Dedifferentiated amniotic fluid mesenchymal stem cell (primary cell): Measurements from ENCODE around the gene PRKCH.

Experiments used
- DNase-seq: peaks from one replicate; pipeline ENCODE4 v3.0.0-alpha.2; 2016; ENCODE audit errors: extremely low spot score

PRKCH gene

DNA sequence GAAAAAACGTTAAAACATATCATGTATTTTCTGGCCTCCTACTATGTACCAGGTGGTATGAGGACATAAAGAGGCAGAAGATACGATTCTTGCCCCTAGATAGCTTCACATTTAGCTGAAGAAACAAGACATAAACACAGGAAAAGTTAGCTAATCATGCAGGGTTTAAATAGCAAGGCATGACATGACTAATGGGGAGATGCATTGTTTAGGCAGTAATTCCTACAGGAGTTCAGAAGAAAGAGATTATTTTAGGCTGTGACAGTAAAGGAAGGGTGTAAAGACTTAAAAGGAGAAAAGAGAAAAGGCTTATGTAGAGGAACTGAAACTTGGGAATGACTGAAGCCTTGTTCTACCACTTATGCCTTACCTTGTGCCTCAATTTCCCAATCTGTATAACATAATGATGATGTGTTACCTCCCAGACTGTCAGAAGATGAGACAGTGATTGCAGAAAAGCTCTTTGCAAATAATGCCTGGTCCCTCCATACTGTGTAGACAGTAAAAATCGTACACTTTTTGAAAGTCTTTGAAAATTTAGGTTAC lies 44.4 kb downstream of the PRKCH start:
- no peak for DNase-seq

DNA sequence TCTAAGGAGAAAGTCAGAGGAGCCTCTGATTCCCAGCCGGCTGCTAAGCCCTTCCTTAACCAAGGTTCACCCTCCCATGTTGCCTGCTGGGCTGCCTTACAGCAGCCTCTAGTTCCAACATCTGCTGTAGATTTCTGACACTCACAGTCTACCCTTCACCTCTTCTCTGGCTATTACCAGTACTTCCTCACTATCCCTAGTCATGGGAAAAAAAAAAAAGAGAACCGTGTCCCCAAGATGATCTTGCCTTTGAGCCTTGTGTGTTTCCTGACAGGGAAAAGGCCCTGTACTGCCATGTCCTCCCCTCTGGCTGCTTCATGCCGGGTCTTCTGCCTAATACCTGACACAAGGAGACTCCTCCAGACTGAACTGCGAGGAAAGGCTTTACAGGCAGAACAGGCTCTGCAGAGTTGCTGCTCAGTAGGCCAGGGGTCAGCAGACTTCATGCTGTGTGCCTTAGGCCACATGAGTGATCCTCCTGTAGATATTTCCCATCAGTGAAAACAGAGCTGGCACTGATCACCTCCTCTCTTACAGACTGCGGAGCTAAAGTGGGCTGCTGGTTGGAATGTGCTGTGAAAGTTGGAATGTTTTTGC lies 46.8 kb downstream of the PRKCH start:
- no peak for DNase-seq

DNA sequence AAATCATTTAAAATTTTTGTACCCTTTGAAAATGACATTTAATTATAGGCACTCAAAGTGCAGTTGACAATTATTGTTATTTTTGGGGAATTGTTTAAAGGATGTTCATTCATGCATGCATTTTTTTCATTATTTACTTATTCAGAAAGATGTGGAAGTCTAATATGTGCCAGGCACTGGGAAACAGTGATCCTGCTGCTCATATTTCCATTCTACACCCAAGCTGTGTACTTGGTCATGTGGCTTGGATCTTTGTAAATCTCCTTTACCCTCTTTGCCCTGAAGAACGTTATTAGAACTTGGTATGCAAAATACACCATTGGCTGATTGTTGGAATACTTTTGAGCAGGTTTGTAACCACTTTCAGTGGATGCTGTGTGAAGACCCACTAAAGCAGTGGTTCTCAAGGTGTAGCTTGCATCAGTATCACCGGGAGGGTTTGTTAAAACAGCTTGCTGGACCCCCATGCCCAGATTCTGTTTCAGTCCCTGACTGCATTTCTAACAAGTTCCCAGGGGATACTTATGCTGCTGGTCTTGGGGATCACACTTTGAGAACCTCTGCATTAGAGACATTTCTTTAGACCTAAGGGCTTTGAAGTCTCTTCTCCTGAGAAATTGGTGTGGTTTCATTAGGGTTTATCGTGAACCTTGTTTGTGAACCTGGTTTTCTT lies 47.5 kb downstream of the PRKCH start:
- no peak for DNase-seq

DNA sequence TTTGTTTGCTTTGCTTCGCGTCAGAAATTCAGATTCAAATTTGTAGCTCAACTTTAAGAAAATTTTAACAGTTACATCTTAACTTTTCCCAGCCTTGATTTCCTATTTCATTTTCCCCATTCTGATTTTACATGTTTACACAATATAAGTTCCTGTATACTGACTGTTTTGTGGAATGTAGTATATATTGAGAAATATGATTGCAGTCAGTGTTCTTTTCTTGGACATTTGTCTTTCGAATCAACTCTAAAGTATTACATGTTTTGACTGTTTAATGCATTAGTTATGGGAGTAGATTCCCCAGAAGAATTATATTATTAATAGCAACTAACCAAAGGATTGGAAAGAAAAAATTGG lies 48.1 kb downstream of the PRKCH start:
- no peak for DNase-seq

DNA sequence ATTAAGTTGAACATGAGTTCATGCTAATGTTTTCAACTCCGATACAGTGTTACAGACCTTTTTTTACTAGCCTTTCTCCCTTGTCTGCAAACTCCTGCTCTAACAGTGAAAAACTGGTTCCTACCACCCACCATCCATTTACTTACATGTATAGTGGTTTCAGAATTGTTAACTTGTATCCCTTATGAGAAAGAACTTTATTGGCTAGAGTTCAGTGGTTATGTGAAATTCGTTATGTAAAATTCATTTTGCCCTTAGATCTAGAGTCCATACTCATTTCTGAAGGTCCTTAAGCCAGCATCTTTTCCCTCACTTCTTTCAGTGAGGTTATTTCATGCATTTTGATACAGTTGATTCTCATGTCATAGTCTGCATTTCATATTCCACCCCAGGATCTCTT lies 51.0 kb downstream of the PRKCH start:
- DNase-seq = no peak

DNA sequence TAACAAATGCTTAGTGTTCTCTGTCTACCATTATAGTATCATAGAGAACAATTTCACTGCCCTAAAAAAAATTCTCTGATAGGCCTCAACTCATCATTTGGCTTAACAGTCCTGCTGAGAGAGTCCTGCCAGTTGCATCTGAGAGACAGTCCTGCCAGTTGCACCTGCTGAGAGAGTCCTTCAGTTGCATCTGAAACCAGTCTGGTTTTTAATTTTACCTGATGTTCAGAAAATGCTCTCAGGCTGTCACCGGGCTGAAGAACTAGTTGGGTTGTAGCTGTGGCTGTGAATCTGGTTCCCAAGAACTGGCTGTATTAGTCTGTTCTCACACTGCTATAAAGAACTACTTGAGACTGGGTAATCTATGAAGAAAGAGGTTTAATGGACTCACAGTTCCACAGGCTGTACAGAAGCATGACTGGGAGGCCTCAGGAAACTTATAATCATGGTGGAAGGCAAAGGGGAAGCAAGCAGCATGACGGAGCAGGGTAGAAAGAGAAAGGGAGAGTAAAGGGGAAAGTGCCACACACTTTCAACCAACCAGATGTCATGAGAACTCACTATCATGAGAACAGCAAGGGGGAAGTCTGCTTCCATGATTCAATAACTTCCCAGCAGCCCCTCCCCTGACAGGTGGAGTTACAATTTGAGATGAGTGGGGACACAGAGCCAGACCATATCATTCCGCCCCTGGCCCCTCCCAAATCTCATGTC lies 51.6 kb downstream of the PRKCH start:
- DNase-seq = no peak

DNA sequence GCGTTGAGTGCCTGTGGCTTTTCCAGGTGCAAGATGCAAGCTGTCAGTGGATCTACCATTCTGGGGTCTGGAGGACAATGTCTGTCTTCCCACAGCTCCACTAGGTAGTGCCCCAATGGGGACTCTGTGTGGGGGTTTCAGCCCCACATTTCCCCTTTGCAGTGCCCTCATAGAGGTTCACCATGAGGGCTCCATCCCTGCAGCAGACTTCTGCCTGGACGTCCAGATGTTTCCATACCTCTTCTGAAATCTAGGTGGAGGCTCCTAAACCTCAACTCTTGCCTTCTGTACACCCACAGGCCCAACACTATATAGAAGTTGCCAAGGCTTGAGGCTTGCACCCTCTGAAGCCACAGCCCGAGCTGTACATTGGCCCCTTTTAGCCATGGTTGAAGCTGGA lies 52.9 kb downstream of the PRKCH start:
- no peak for DNase-seq

DNA sequence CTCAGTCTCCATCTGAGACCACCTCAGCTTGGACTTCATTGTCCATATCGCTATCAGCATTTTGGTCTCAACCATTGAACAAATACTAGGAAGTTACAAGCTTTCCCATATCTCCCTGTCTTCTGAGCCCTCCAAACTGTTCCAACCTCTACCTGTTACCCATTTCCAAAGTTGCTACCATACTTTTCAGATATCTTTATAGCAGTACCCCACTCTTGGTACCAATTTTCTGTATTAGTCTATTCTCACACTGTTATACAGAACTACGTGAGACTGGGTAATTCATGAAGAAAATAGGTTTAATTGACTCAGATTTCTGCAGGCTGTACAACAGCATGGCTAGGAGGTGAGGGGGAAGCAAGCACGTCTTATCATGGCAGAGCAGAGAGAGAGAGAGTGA lies 53.8 kb downstream of the PRKCH start:
- DNase-seq = no peak

DNA sequence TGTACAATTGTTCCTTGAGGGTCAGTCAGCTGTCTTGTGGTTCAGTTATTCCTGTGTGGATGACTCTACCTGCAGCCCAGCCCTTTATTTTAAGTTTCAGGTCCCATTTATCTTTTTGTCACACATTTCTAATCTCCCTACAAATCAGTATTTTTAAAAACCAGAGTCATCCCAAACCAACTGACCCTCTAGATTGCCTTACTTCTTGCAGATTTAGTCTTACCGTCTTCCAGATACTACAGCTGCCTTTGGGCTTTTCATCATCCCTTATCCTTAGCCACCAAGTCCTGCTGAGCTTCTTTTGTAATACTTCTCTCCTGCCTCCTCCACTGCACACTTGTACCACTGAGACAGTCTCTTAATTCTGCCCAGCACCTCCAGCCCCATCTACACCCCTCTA lies 54.9 kb downstream of the PRKCH start:
- DNase-seq = no peak

DNA sequence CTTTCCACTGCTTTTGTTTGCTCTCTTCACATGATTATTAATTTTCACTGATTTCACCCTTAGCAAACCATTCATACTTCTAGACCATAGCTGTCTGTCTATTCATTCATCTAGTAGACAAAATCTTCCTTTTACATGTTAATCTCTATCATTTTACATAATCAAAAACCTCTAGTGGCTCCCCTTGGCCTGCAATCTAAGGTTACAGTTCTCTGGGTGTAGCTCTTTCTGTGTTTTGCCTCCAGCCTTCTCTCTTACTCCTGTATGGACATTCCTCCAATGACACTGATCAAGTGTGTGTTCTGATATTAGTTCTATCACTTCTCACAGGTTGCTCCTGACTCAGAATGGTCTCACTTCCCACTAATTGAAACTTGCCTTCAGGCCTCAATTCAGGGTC lies 56.4 kb downstream of the PRKCH start:
- DNase-seq = no peak

DNA sequence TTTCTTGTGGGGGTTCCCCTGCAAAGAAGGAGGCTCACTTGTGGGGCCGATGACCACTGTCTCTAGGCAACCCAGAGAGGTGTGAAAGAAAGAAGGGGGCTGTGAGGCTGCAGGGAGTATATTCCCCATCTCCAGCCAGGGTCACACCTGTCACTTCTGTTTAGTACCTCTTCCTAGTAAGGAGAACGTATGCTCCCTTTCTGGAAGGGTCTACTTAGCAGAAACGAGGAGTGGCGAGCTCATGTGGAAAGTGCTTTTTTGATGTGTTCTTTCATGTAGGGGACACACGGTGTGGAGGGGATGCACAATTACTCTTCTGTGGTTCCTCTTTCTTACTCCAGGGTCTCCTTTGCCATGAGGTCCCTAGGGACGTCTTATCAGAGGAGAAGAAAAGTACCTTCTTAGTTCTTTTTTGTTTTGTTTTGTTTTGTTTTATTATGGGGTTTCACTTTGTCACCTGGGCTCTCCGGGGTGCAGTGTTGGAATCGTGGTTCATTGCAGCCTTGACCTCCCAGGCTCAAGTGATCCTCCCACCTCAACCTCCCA lies 58.3 kb downstream of the PRKCH start:
- no peak for DNase-seq

DNA sequence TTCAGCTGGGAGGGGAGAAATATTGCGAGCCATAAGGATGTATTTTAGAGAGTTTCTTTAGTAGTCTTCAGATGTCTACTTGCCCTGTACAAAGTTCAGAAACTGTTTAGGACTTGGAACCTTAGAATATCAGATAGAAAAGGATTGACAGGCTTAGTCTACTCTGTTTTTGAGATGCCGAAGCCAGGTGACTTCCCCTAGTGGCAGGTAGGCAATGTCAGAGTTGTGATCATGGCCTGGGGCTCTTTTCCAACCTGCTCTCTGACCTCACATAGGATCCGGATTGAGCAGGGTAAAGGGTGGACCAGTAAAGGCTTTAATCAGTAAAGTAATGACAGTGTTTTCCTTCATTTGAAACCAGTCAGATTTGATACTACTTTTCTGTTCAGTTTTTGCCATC lies 59.6 kb downstream of the PRKCH start:
- DNase-seq = no peak

DNA sequence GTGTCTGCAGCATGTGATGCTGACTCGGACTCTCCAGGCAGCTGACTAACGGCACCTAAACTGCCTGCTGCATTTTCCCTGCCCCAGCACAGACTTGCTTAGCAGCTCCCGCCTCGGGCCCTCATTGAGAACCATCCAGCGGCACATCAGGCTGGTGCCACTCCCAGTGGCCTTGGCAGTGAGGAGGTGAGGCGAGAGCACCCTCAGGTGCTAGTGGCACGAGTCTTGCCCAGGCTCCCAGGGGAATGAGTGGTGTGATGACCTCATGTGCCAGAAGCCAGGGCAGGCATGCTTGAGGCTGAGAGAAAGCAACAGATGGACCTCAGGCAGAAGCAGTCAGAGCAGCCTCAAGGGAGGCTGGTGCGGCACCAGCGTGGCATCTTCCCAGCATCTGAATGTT lies 60.2 kb downstream of the PRKCH start:
- no peak for DNase-seq

DNA sequence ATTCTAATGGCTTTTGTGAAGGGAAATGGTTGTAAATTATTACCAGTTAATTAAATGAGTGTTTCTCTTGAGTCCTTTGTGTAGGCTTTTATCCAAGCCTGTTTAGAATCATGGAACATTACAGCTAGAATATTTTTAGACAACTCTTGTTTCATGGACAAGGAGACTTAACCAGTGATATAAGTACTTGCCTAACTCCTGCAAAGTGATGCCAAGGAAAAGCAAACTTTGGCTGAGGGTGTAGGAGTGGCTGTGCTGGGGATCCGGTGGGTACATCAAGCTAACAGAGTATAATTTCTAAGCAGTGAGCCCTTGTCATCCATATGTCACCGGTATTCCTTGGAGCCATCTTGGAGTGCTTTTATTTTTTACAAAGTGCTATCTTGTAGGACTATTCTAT lies 61.5 kb downstream of the PRKCH start:
- DNase-seq = no peak

DNA sequence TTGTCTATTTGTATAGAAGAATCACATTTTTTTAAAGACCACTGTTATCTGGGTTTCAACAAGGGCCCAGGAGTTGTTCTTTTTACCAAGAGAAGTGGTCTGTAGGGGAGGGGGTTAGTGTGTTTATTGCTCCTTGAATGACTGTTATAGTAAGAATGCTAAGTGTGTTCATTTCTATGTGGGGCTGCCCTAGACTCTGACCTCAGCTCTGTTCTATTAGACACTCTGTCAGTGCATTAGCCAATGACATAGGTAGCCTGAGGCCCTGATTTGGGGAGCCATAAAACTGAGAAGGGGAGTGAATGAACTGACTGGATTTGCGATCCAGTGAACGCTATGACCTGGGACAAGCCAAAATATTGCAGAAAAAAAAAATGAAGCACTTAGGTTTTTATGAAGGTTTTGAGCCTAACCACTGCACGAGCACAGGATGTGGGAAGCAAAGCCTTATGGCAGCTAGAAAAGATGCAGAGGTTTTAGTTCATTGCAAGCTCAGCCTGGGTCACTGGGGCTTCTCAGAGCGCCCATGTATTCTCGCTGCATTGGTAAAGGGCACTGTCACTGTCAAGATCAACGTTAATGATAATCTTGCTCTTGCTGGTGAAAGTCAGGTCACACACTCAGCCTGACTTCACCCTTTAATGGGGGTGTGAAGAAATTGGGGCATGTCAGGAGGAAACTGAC lies 63.8 kb downstream of the PRKCH start:
- DNase-seq = no peak

DNA sequence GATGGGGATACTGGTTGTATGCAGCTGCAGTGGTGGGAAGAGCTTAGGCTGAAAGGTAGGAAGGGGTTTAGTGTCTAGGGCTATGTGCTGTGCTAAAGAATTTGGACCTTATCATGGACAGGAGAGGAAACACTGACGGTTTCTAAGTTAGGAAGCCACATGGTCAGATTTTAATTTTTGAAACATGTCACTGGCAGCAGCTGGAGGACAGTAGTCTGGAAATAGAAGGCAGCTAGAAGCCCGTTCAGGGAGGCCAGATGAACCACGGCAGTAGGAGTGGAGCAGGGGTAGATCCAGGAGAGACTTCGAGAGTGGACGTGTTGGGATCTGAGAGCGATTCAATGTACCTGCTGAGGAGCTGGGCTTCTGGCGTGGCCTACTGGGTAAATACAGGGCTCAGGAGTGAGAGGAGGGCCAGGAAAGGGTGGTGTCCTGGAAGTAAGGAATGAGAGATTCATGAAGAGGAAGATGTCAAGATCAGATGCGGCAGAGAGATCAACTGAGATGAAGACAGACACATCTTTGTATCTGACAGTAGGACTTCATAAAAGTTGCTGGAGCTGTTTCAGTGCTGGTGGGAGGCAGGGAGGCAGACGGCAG lies 64.9 kb downstream of the PRKCH start:
- no peak for DNase-seq

DNA sequence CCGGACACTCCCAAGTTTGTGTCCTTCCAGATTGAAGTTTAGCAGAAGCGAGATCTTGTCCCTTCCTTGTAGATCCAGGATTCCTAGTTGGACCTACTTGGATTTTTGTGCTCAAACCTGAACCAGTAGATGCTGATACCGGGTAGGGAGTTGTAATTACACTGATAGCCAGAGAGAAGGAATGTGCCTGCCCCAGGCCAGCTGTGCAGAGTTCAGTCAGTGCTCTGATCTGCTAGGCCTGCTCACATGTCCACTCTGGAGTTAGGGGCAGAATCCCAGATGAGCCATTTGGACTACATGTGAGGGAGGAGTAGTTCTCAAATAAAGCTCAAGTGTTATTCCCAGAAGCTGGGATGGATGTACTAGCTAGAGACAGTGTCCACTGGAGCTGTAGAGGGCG lies 65.7 kb downstream of the PRKCH start:
- no peak for DNase-seq

DNA sequence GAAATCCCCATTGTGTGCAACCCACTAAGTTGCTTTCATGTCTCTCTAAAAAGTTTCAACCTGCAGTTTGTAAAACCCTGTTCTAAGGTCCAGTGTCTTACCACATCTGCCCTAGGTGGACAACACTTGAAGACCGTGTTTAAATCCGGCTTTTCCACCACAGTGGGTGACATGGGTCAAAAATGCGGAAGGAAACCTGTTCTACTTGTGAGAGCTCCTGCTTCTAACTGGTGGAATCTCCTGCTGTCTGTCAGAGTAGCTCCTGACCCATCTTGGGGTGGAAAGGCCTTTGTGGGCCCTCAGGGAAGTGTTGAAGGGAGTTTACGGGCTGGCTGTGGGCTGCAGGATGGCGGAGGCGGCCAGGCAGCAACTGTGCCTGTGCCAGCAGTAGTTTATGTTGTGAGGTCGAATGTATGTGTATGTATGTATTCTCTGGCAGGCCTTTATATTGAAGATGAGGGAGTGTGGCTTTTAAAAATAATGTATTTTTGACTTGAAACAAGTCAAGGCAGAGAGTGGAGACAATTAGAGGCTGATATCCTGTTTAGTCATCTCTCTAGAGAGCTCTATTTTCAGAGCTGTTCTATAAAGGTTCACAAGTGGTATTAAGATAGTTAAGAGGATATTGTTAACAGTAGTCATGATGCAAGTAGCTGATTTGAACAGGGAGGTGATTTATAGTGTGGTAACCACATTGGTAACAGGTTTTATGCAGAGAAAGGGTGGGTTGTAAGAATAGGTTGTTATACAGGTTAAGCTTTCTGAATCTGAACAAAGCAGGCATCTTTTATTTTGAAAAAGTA lies 67.0 kb downstream of the PRKCH start:
- no peak for DNase-seq

DNA sequence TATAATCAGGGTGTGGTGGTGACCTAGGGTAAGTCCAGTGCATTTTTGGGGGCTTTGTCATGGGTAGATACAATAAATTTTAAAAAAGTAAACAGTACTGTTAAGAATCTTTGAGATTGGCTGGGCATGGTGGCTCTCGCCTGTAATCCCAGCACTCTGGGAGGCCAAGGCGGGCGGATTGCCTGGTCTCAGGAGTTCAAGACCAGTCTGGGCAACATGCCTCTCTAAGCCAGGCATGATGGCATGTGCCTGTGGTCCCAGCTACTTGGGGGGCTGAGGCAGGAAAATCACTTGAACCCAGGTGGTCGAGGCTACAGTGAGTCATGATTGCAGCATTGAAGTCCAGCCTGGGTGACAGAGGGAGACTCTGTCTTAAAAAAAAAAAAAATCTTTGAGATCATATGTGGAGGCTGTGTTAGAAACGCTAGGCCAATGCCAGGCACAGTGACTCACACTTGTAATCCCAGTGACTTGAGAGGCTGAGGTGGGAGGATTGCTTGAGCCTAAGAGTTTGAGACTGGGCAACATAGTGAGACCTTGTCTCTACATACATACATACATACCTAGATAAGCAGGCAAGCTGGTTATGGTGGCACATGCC lies 67.7 kb downstream of the PRKCH start:
- DNase-seq = no peak

DNA sequence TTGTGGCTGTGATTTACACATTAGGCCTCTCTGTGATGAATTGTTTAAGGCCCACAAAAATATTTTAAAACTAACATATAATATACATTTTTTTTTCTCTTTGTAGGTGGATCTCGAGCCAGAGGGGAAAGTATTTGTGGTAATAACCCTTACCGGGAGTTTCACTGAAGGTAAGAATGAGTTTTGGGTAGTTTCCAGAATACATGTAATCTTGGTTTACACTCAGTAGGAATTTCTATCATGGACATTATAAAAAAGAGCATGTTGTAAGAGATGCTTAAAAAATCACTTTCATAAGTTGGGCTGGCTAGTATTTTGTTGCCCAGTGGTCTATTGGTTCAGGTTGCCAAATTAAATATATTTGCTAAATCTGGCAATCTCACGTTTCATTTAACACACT lies 69.7 kb downstream of the PRKCH start:
- no peak for DNase-seq

DNA sequence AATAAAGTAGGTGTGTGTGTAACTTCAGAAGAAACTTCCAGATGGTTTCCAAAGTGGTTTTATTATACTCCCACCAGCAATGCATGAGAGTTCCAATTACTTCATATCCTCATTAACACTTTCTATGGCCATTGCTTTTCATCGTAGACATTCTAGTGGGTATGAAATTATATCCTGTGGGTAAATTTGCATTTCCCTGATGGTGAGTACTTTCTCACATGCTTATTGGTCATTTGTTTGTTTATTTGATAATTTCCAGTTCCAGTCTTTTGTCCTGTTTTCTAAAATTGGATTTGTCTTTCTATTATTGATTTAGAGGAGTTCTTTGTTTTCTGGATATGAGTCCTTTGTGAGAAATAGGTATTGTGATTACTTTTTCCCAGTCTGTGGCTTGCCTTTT lies 70.9 kb downstream of the PRKCH start:
- DNase-seq = no peak
